ENCODE data around the gene CYSTM1.

CYSTM1 gene

GRCh38 chr5:140244525-140245025 is 69.6 kb downstream of the CYSTM1 start:
- Histone ChIP-seq H3K4me1 (ENCODE audit: insufficient read depth, low read length) (no peaks in the 10 kb centered on the region), H3K27ac (ENCODE audit: low read length) (no peak overlapping the region), H3K36me3 (ENCODE audit: insufficient read depth, low read length) (peaks cover 39% of the 10 kb centered on the region), H3K79me2 (ENCODE audit: insufficient read depth, low read length) (peaks cover 8% of the 10 kb centered on the region), H3K4me2 (ENCODE audit: insufficient read depth, low read length) (no peak overlapping the region), H4K20me1 (ENCODE audit: insufficient read depth, low read length) (peaks cover 32% of the 10 kb centered on the region), H3K9ac (ENCODE audit: low read depth, low read length) (no peak overlapping the region), H3K4me3 (ENCODE audit: low read depth in 1 of 2, low read length in 2 of 2) (no peak overlapping the region), H3K9me3 (ENCODE audit: insufficient read depth, low read length, severe bottlenecking) (no peaks in the 10 kb centered on the region), H2AFZ (ENCODE audit: low read depth, low read length) (no peak overlapping the region), H3K27me3 (ENCODE audit: insufficient read depth, low read length, poor library complexity) (no peaks in the 10 kb centered on the region)
- peak; percentile 73 for DNase-seq
- no peak for TF ChIP-seq EZH2 (IDR thresholded peaks at IDR 0.05; ENCODE audit: borderline replicate concordance, low read depth, low read length, severe bottlenecking)
- TF ChIP-seq CTCF (IDR thresholded peaks at IDR 0.05; ENCODE audit: borderline replicate concordance, extremely low read depth, low read length, poor library complexity, severe bottlenecking) = peak; percentile 78
- peak; percentile 58; the same call in 2 of the 3 replicates for ATAC-seq (ENCODE audit: insufficient read depth, low read depth)

- H2AFZ ChIP-seq (ENCODE audit: low read depth, low read length) = no peak overlapping the region
- no peak overlapping the region for H3K9ac ChIP-seq (ENCODE audit: low read depth, low read length)
- H3K27me3 ChIP-seq (ENCODE audit: insufficient read depth, low read length, poor library complexity) = no peaks in the 10 kb centered on the region
- DNase-seq (no peak), ATAC-seq (ENCODE audit: insufficient read depth, low read depth) (no peak)
- no peaks in the 10 kb centered on the region for H3K4me1 ChIP-seq (ENCODE audit: insufficient read depth, low read length)
- H3K36me3 ChIP-seq (ENCODE audit: insufficient read depth, low read length) = peaks cover 44% of the 10 kb centered on the region
- no peak overlapping the region for H3K4me2 ChIP-seq (ENCODE audit: insufficient read depth, low read length)
- H3K9me3 ChIP-seq (ENCODE audit: insufficient read depth, low read length, severe bottlenecking) = no peaks in the 10 kb centered on the region
- no peak for TF ChIP-seq EZH2 (IDR thresholded peaks at IDR 0.05; ENCODE audit: borderline replicate concordance, low read depth, low read length, severe bottlenecking)
- no peak for TF ChIP-seq CTCF (IDR thresholded peaks at IDR 0.05; ENCODE audit: borderline replicate concordance, extremely low read depth, low read length, poor library complexity, severe bottlenecking)
- H4K20me1 ChIP-seq (ENCODE audit: insufficient read depth, low read length) = peaks cover 36% of the 10 kb centered on the region
- H3K4me3 ChIP-seq (ENCODE audit: low read depth in 1 of 2, low read length in 2 of 2) = no peak overlapping the region
- H3K27ac ChIP-seq (ENCODE audit: low read length) = no peak overlapping the region
- H3K79me2 ChIP-seq (ENCODE audit: insufficient read depth, low read length) = peaks cover 12% of the 10 kb centered on the region
Observed at GRCh38 chr5:140245341-140245740, 70.4 kb downstream of the CYSTM1 start.

- Histone ChIP-seq H2AFZ (ENCODE audit: low read depth, low read length) (no peak overlapping the region), H3K4me1 (ENCODE audit: insufficient read depth, low read length) (no peaks in the 10 kb centered on the region), H3K4me2 (ENCODE audit: insufficient read depth, low read length) (no peak overlapping the region), H4K20me1 (ENCODE audit: insufficient read depth, low read length) (peaks cover 36% of the 10 kb centered on the region), H3K4me3 (ENCODE audit: low read depth in 1 of 2, low read length in 2 of 2) (no peak overlapping the region), H3K27ac (ENCODE audit: low read length) (no peak overlapping the region), H3K27me3 (ENCODE audit: insufficient read depth, low read length, poor library complexity) (no peaks in the 10 kb centered on the region), H3K9ac (ENCODE audit: low read depth, low read length) (no peak overlapping the region), H3K79me2 (ENCODE audit: insufficient read depth, low read length) (peaks cover 16% of the 10 kb centered on the region), H3K9me3 (ENCODE audit: insufficient read depth, low read length, severe bottlenecking) (no peaks in the 10 kb centered on the region), H3K36me3 (ENCODE audit: insufficient read depth, low read length) (peaks cover 45% of the 10 kb centered on the region)
- no peak for TF ChIP-seq EZH2 (IDR thresholded peaks at IDR 0.05; ENCODE audit: borderline replicate concordance, low read depth, low read length, severe bottlenecking)
- TF ChIP-seq CTCF (IDR thresholded peaks at IDR 0.05; ENCODE audit: borderline replicate concordance, extremely low read depth, low read length, poor library complexity, severe bottlenecking) = no peak
- ATAC-seq (ENCODE audit: insufficient read depth, low read depth) (no peak), DNase-seq (no peak)
Observed at GRCh38 chr5:140245926-140246325, 70.9 kb downstream of the CYSTM1 start.
